IMR-90 (cell line): ENCODE data around the gene TMTC1. TPM values are rescaled to one million over a fixed set of nuclear protein-coding genes. Genes with fewer than 3 reads are reported as not detected.

Experiments
- ATAC-seq: fragments of 200-7000 bp; cut with Tn5 transposase; 2 replicates; pipeline ENCODE4 v1.9.1; 2020; ENCODE audit warnings: low read depth, mild to moderate bottlenecking, moderate library complexity
- BruUV-seq: library from RNA; stranded (reverse); fragments of 400-500 nt; replicated peaks from 2 replicates; lab custom pipeline; 2021; lab: Mats Ljungman, UMichigan
- CTCF ChIA-PET: fragments of 300-600 bp; formaldehyde crosslinking; extraction: SDS; loops from one replicate; lab custom pipeline; 2021; ENCODE audit warnings: antibody characterized with exemption; lab: Yijun Ruan, JAX
- POLR2A ChIA-PET: fragments of 300-600 bp; sonication (Branson Sonifier 250); formaldehyde crosslinking; loops from one replicate; lab custom pipeline; 2022; ENCODE audit warnings: antibody characterized with exemption; ENCODE audit not compliant: unreplicated experiment; lab: Charles Lee
- DNase-seq: peaks from one replicate; pipeline ENCODE4 v3.0.0; 2013
- H2AFZ ChIP-seq: replicated peaks from 2 replicates; pipeline ENCODE3; 2013; ENCODE audit warnings: low read length, mild to moderate bottlenecking; ENCODE audit not compliant: poor library complexity
- H2AK5ac ChIP-seq: 2 replicates; pipeline ENCODE4 v1.6.1; 2013; ENCODE audit warnings: low read depth, low read length, inconsistent platforms
- H2AK9ac ChIP-seq: replicated peaks from 2 replicates; pipeline ENCODE3; 2013; ENCODE audit warnings: mild to moderate bottlenecking, low read depth, low read length, moderate library complexity; ENCODE audit not compliant: poor library complexity
- H2BK120ac ChIP-seq: 2 replicates; pipeline ENCODE4 v1.6.1; 2013; ENCODE audit warnings: low read depth, low read length, inconsistent platforms
- H2BK15ac ChIP-seq: 3 replicates; pipeline ENCODE4 v1.6.1; 2013; ENCODE audit warnings: low read depth, low read length, inconsistent platforms
- H2BK20ac ChIP-seq: 2 replicates; pipeline ENCODE4 v1.6.1; 2013; ENCODE audit warnings: low read depth, mild to moderate bottlenecking, inconsistent platforms, low read length, moderate library complexity
- H2BK5ac ChIP-seq: 2 replicates; pipeline ENCODE4 v1.6.1; 2013; ENCODE audit warnings: mild to moderate bottlenecking, low read depth, low read length, inconsistent platforms; ENCODE audit not compliant: poor library complexity, severe bottlenecking
- H3K14ac ChIP-seq: replicated peaks from 2 replicates; pipeline ENCODE4 v1.6.1; 2013; ENCODE audit warnings: low read depth, low read length, inconsistent platforms
- H3K18ac ChIP-seq: 2 replicates; pipeline ENCODE4 v1.6.1; 2013; ENCODE audit warnings: low read depth, low read length, control low read depth
- H3K23ac ChIP-seq: 2 replicates; pipeline ENCODE4 v1.6.1; 2013; ENCODE audit warnings: low read depth, low read length, inconsistent platforms
- H3K27ac ChIP-seq: 2 replicates; pipeline ENCODE4 v1.5.1; 2013; ENCODE audit warnings: mild to moderate bottlenecking, control low read depth, low read length; ENCODE audit not compliant: insufficient read depth
- H3K27me3 ChIP-seq: 2 replicates; pipeline ENCODE4 v1.6.1; 2013; ENCODE audit warnings: low read length; ENCODE audit not compliant: control insufficient read depth, insufficient read depth
- H3K36me3 ChIP-seq: 2 replicates; pipeline ENCODE4 v1.6.1; 2013; ENCODE audit warnings: low read length, mixed read lengths; ENCODE audit not compliant: control insufficient read depth, insufficient read depth
- H3K4ac ChIP-seq: 2 replicates; pipeline ENCODE4 v1.6.1; 2013; ENCODE audit warnings: low read depth, low read length, inconsistent platforms
- H3K4me1 ChIP-seq: 2 replicates; pipeline ENCODE4 v1.6.1; 2013; ENCODE audit warnings: low read length, mixed read lengths; ENCODE audit not compliant: control insufficient read depth, insufficient read depth
- H3K4me2 ChIP-seq: 2 replicates; pipeline ENCODE4 v1.6.1; 2013; ENCODE audit warnings: low read depth, mild to moderate bottlenecking, control low read depth, low read length, moderate library complexity
- H3K4me3 ChIP-seq: 2 replicates; pipeline ENCODE4 v1.5.1; 2013; ENCODE audit warnings: low read depth, mild to moderate bottlenecking, control low read depth, low read length, moderate library complexity; ENCODE audit not compliant: insufficient read depth
- H3K56ac ChIP-seq: 2 replicates; pipeline ENCODE4 v1.6.1; 2013; ENCODE audit warnings: low read length, inconsistent platforms; ENCODE audit not compliant: insufficient read depth; ENCODE audit errors: extremely low read depth
- H3K79me1 ChIP-seq, 2 experiments: 2 replicates each; pipeline ENCODE4 v1.6.1; 2013; ENCODE audit warnings: low read length in 2 of 2, inconsistent platforms in 1 of 2, low read depth in 1 of 2
- H3K9ac ChIP-seq: 2 replicates; pipeline ENCODE4 v1.6.1; 2013; ENCODE audit warnings: low read depth, low read length, control low read depth
- H3K9me1 ChIP-seq: 2 replicates; pipeline ENCODE4 v1.6.1; 2013; ENCODE audit warnings: low read length, inconsistent platforms; ENCODE audit not compliant: insufficient read depth
- H3K9me3 ChIP-seq: 2 replicates; pipeline ENCODE4 v1.6.1; 2013; ENCODE audit warnings: low read length; ENCODE audit not compliant: control insufficient read depth, insufficient read depth
- H4K20me1 ChIP-seq: 2 replicates; pipeline ENCODE4 v1.6.1; 2013; ENCODE audit warnings: low read length, inconsistent platforms; ENCODE audit not compliant: insufficient read depth
- H4K5ac ChIP-seq: 2 replicates; pipeline ENCODE4 v1.6.1; 2013; ENCODE audit warnings: mild to moderate bottlenecking, low read depth, low read length, control low read depth
- H4K8ac ChIP-seq, 2 experiments: 2 replicates each; pipeline ENCODE4 v1.6.1; 2013; ENCODE audit warnings: low read depth in 2 of 2, low read length in 2 of 2, control low read depth in 1 of 2, inconsistent platforms in 1 of 2
- H4K91ac ChIP-seq: 2 replicates; pipeline ENCODE4 v1.6.1; 2013; ENCODE audit warnings: low read depth, low read length, inconsistent platforms; ENCODE audit not compliant: insufficient read depth
- MAFK ChIP-seq: IDR thresholded peaks from 2 replicates; pipeline ENCODE4 v1.6.1; 2012; ENCODE audit warnings: low read depth, low read length, improper control_type of control experiment
- POLR2A ChIP-seq: IDR thresholded peaks from 2 replicates; pipeline ENCODE4 v1.6.1; 2012; ENCODE audit warnings: mild to moderate bottlenecking, low read depth, low read length
- RAD21 ChIP-seq: IDR thresholded peaks from 2 replicates; pipeline ENCODE4 v1.6.1; 2012; ENCODE audit warnings: low read length, improper control_type of control experiment
- RCOR1 ChIP-seq: IDR thresholded peaks from 2 replicates; pipeline ENCODE4 v1.6.1; 2012; ENCODE audit warnings: mild to moderate bottlenecking, low read length, improper control_type of control experiment; ENCODE audit not compliant: insufficient replicate concordance
- RFX5 ChIP-seq: IDR thresholded peaks from 2 replicates; pipeline ENCODE4 v1.8.0; 2012; ENCODE audit warnings: low read depth, mild to moderate bottlenecking, low read length, moderate library complexity
- WGBS, 2 experiments: methylation state at CpG; one replicate each; pipeline versions ENCODE4 v1.1.5 to v1.1.7; 2013; ENCODE audit warnings: missing lambda C conversion rate in 2 of 2; ENCODE audit not compliant: insufficient read length in 1 of 2; ENCODE audit errors: extremely low coverage in 2 of 2; 5-methylcytosine and 5-hydroxymethylcytosine counted together
- dilution Hi-C: fragments of 300-500 bp; cut with HindIII; formaldehyde crosslinking; loops from one replicate; pipeline ENCODE4 v1.14.3; 2018; ENCODE audit warnings: low sequenced_read_pairs; ENCODE audit not compliant: unreplicated experiment
- in situ Hi-C: fragments of 300-500 bp; cut with MboI; formaldehyde crosslinking; loops from 3 replicates; pipeline ENCODE4 v1.14.3; 2019; ENCODE audit warnings: low sequenced_read_pairs, inconsistent platforms, mixed read lengths
- intact Hi-C: fragments of 100-400 bp; cut with micrococcal nuclease; formaldehyde crosslinking; loops from 2 replicates; pipeline ENCODE4 v1.10.0; 2022
- polyA plus RNA-seq, 3 experiments: library from polyadenylated mRNA; depleted of rRNA; stranded (reverse); fragments of >200 nt; gene quantifications; 2 replicates each; pipeline ENCODE4 v1.2.3, GENCODE V29; 2012; ENCODE audit warnings: low replicate concordance in 1 of 3
- total RNA-seq: library from RNA; depleted of rRNA; stranded (reverse); fragments of >200 nt; gene quantifications from 2 replicates; pipeline ENCODE4 v1.2.3, GENCODE V29; 2012

Gene TMTC1
- total and polyA plus RNA-seq, 2 of the 4 experiments (the other 2 are of a cell fraction): 12.5 to 36.4 TPM

GRCh38 chr12:29655861-29656260, 127.9 kb downstream of the TMTC1 start:
- in situ Hi-C loops (no loop called here), dilution Hi-C loops (no loop called here)

More at GRCh38 chr12:29655861-29656260, 127.9 kb downstream of the TMTC1 start:
- Histone ChIP-seq H4K91ac (no peak overlapping the region), H3K36me3 (peaks cover 17% of the 10 kb centered on the region), H3K14ac (no peak overlapping the region), H2AFZ (no peak overlapping the region), H2BK20ac (no peak overlapping the region), H3K4me3 (no peak overlapping the region), H3K56ac (no peak overlapping the region), H3K9me3 (no peaks in the 10 kb centered on the region), H3K9ac (no peak overlapping the region), H3K4me1 (no peaks in the 10 kb centered on the region), H3K18ac (no peak overlapping the region), H2BK5ac (no peak overlapping the region), H3K9me1 (0 out of 2 replicates have a peak, but pooled peaks cover 3% of the 10 kb centered on the region), H3K27me3 (no peaks in the 10 kb centered on the region), H2AK9ac (no peak overlapping the region), H4K5ac (no peak overlapping the region), H4K20me1 (no peaks in the 10 kb centered on the region), H3K23ac (no peak overlapping the region), H2BK120ac (no peak overlapping the region), H3K27ac (no peak overlapping the region), H3K4ac (no peak overlapping the region), H2BK15ac (no peak overlapping the region), H2AK5ac (no peak overlapping the region), H3K4me2 (no peak overlapping the region), H3K79me1 (no peaks in the 10 kb centered on the region; a peak in 1 of 4 replicates), H4K8ac (no peak overlapping the region)
- ChIA-PET CTCF (interaction anchor here (0.7 to 1.0 kb wide), 2 partner anchors 68 to 1039 kb away, joined by 3 to 4 read pairs; no protein-coding TSS in a partner anchor), POLR2A (no interaction called here)
- BruUV-seq: no TSS peak
- intact Hi-C loops: no loop called here
- ATAC-seq: no peak; the same call in 1 of the 2 replicates
- TF ChIP-seq POLR2A (no peak), MAFK (no peak), RFX5 (no peak), RCOR1 (no peak), RAD21 (no peak)
- WGBS, 2 experiments: no CpG with 5 or more reads among the region's 6 CpGs
- DNase-seq: peak; percentile 6
